GM12878 (cell line): Measurements from ENCODE around the gene MAP3K7CL. TPM values are rescaled to one million over a fixed set of nuclear protein-coding genes. Genes with fewer than 3 reads are reported as not detected.

Source experiments
- ATAC-seq: fragments of 200-7000 bp; cut with Tn5 transposase; 3 replicates; pipeline ENCODE4 v1.9.1; 2020; ENCODE audit warnings: mild to moderate bottlenecking, moderate library complexity
- BruUV-seq: library from RNA; stranded (reverse); fragments of 400-500 nt; replicated peaks from 2 replicates; lab custom pipeline; 2021; lab: Mats Ljungman, UMichigan
- CTCF ChIA-PET: fragments of 300-600 bp; sonication (Branson Sonifier 250); formaldehyde crosslinking; extraction: SDS; loops from one replicate; lab custom pipeline; 2021; ENCODE audit warnings: inconsistent platforms; lab: Yijun Ruan, JAX
- POLR2A ChIA-PET: fragments of 350-600 bp; formaldehyde crosslinking; extraction: SDS; loops from one replicate; lab custom pipeline; 2021; ENCODE audit warnings: inconsistent platforms; lab: Charles Lee
- RAD21 ChIA-PET: fragments of 300-600 bp; sonication (Branson Sonifier 250); formaldehyde crosslinking; loops from one replicate; lab custom pipeline; 2023; ENCODE audit warnings: antibody characterized with exemption; ENCODE audit not compliant: unreplicated experiment; lab: Charles Lee
- SMC1A ChIA-PET: fragments of 300-600 bp; sonication (Branson Sonifier 250); formaldehyde crosslinking; loops from one replicate; lab custom pipeline; 2023; ENCODE audit not compliant: unreplicated experiment, uncharacterized antibody; lab: Charles Lee
- DNase-seq: peaks from one replicate; pipeline ENCODE4 v3.0.0-alpha.2; 2011; ENCODE audit warnings: low read depth, low spot score
- FAIRE-seq: peaks from 3 replicates; lab custom pipeline; 2011; peaks lifted over from hg19 to GRCh38; lab: Jason Lieb, UNC
- H2AFZ ChIP-seq: 2 replicates; pipeline ENCODE4 v1.6.0; 2011; ENCODE audit warnings: low read depth, low read length, control low read depth; ENCODE audit not compliant: control insufficient read depth
- H3K27ac ChIP-seq: 2 replicates; pipeline ENCODE4 v1.5.1; 2011; ENCODE audit warnings: control low read depth; ENCODE audit not compliant: control insufficient read depth, insufficient read depth
- H3K27me3 ChIP-seq, 2 experiments: replicated peaks in 1 of 2; 2 replicates each; pipeline versions ENCODE4 v1.6.0 to v1.6.1; 2011; ENCODE audit warnings: low read length in 1 of 2; ENCODE audit not compliant: control insufficient read depth in 2 of 2, insufficient read depth in 2 of 2
- H3K36me3 ChIP-seq, 2 experiments: 2 replicates each; pipeline ENCODE4 v1.5.1; 2011; ENCODE audit warnings: low read length in 1 of 2; ENCODE audit not compliant: control insufficient read depth in 2 of 2, insufficient read depth in 2 of 2
- H3K4me1 ChIP-seq: 2 replicates; pipeline ENCODE4 v1.6.1; 2011; ENCODE audit warnings: mild to moderate bottlenecking, low read length, moderate library complexity, mixed read lengths; ENCODE audit not compliant: control insufficient read depth, insufficient read depth
- H3K4me2 ChIP-seq: 2 replicates; pipeline ENCODE4 v1.6.0; 2011; ENCODE audit warnings: control low read depth; ENCODE audit not compliant: control insufficient read depth, insufficient read depth
- H3K4me3 ChIP-seq: fragments of 200-600 bp; sonication (generic); 2 replicates; pipeline ENCODE4 v1.5.1; 2016
- H3K79me2 ChIP-seq: 2 replicates; pipeline ENCODE4 v1.6.0; 2011; ENCODE audit warnings: low read length; ENCODE audit not compliant: control insufficient read depth, insufficient read depth
- H3K9ac ChIP-seq: 2 replicates; pipeline ENCODE4 v1.8.0; 2011; ENCODE audit warnings: low read length, control low read depth, mixed read lengths; ENCODE audit not compliant: control insufficient read depth, insufficient read depth
- H3K9me3 ChIP-seq: replicated peaks from 3 replicates; pipeline ENCODE4 v1.5.1; 2011; ENCODE audit warnings: mild to moderate bottlenecking, low read length; ENCODE audit not compliant: control insufficient read depth, insufficient read depth
- H4K20me1 ChIP-seq: 2 replicates; pipeline ENCODE4 v1.6.0; 2011; ENCODE audit not compliant: control insufficient read depth, insufficient read depth
- CBFB ChIP-seq: IDR thresholded peaks from 2 replicates; pipeline ENCODE4 v1.6.1; 2016; ENCODE audit warnings: antibody characterized with exemption, low read depth
- FOXK2 ChIP-seq: fragments of 450-650 bp; IDR thresholded peaks from 2 replicates; pipeline ENCODE4 v1.6.1; 2017; ENCODE audit warnings: mild to moderate bottlenecking, moderate library complexity
- KAT2A ChIP-seq: conservative IDR thresholded peaks from 2 replicates; pipeline ENCODE4 v1.6.1; 2011; ENCODE audit warnings: low read depth, low read length; ENCODE audit not compliant: control insufficient read depth
- KLF5 ChIP-seq: fragments of 450-650 bp; IDR thresholded peaks from 2 replicates; pipeline ENCODE4 v1.6.1; 2014; ENCODE audit warnings: mild to moderate bottlenecking; ENCODE audit not compliant: partially characterized antibody
- MYB ChIP-seq: fragments of 150-350 bp; IDR thresholded peaks from 2 replicates; pipeline ENCODE4 v1.6.1; 2014; ENCODE audit warnings: mild to moderate bottlenecking, low read depth, low read length, borderline replicate concordance
- NFXL1 ChIP-seq: fragments of 450-650 bp; IDR thresholded peaks from 2 replicates; pipeline ENCODE4 v1.6.1; 2017; ENCODE audit warnings: antibody characterized with exemption, mild to moderate bottlenecking, borderline replicate concordance
- NR2C2 ChIP-seq: IDR thresholded peaks from 2 replicates; pipeline ENCODE4 v1.6.1; 2011; ENCODE audit warnings: borderline replicate concordance, low read depth; ENCODE audit not compliant: control insufficient read depth, insufficient read length
- NR2F1 ChIP-seq: fragments of 450-650 bp; conservative IDR thresholded peaks from 2 replicates; pipeline ENCODE4 v1.6.1; 2017; ENCODE audit warnings: mild to moderate bottlenecking
- POLR2A ChIP-seq: IDR thresholded peaks from 2 replicates; pipeline ENCODE4 v1.6.1; 2011; ENCODE audit warnings: low read depth, mild to moderate bottlenecking, low read length
- RBBP5 ChIP-seq: fragments of 200-600 bp; sonication (generic); conservative IDR thresholded peaks from 2 replicates; pipeline ENCODE4 v1.6.1; 2016
- RELA ChIP-seq: fragments of 450-650 bp; IDR thresholded peaks from 2 replicates; pipeline ENCODE4 v1.8.0; 2014; ENCODE audit warnings: borderline replicate concordance; ENCODE audit not compliant: partially characterized antibody
- RFX5 ChIP-seq: IDR thresholded peaks from 2 replicates; pipeline ENCODE4 v1.6.1; 2011; ENCODE audit warnings: low read depth, low read length, improper control_type of control experiment
- YBX1 ChIP-seq: fragments of 450-650 bp; IDR thresholded peaks from 2 replicates; pipeline ENCODE4 v1.6.1; 2016; ENCODE audit warnings: antibody characterized with exemption
- WGBS: methylation state at CpG from one replicate; pipeline ENCODE4 v1.1.6; 2016; ENCODE audit warnings: low lambda C conversion rate; ENCODE audit not compliant: insufficient replicate concordance, insufficient coverage; ENCODE audit errors: missing lambda C conversion rate; 5-methylcytosine and 5-hydroxymethylcytosine counted together
- in situ Hi-C: fragments of 300-500 bp; cut with MboI; formaldehyde crosslinking; loops from 9 replicates; pipeline ENCODE4 v1.14.3; 2018; ENCODE audit warnings: mixed read lengths
- intact Hi-C: fragments of 100-400 bp; cut with micrococcal nuclease; formaldehyde crosslinking; loops from one replicate; pipeline ENCODE4 v1.14.2; 2022; ENCODE audit not compliant: unreplicated experiment
- polyA plus RNA-seq, 11 experiments: library from polyadenylated mRNA; depleted of rRNA in 4 of 11; unstranded in 6 of 11; stranded (reverse) in 5 of 11; fragments of >200 nt; fragmentation: Nextera tagmentation in 4 of 11; fragmentation: Illumina TruSeq in 1 of 11; extraction: Ambion mirVana in 4 of 11; extraction: Trizol in 1 of 11; gene quantifications; 1 replicate in 1 of 11; 2 replicates in 10 of 11; pipeline versions ENCODE4 v1.2.1 to v1.2.3, GENCODE V29; 2011 to 2016; ENCODE audit warnings: inconsistent platforms in 2 of 11, missing spikeins in 2 of 11, low read depth in 1 of 11
- total RNA-seq, 4 experiments: library from RNA; depleted of rRNA in 3 of 4; stranded (reverse); fragments of >200 nt in 3 of 4; fragmentation: Illumina TruSeq in 1 of 4; extraction: Trizol in 1 of 4; gene quantifications; 2 replicates each; pipeline versions ENCODE4 v1.2.1 to v1.2.3, GENCODE V29; 2013 to 2021
- TF ChIP-seq, protein P1 (sequence below): IDR thresholded peaks from 2 replicates; pipeline ENCODE4 v1.6.1; 2011; ENCODE audit warnings: low read depth, low read length, improper control_type of control experiment, borderline replicate concordance
- TF ChIP-seq, protein P2 (sequence below): fragments of 450-650 bp; IDR thresholded peaks from 2 replicates; pipeline ENCODE4 v1.6.1; 2016; ENCODE audit warnings: mild to moderate bottlenecking
- TF ChIP-seq, protein P3 (sequence below): fragments of 450-650 bp; IDR thresholded peaks from 2 replicates; pipeline ENCODE4 v1.6.1; 2017; ENCODE audit warnings: borderline replicate concordance
- TF ChIP-seq, protein P4 (sequence below): IDR thresholded peaks from 2 replicates; pipeline ENCODE4 v1.6.1; 2012; ENCODE audit warnings: mild to moderate bottlenecking, low read depth, low read length

MAP3K7CL gene
- total and polyA plus RNA-seq, 10 of the 15 experiments (the other 5 are each of a cell fraction or from before 2014, with no cell fraction given), result 3.2 to 19.7 (median 6.6) TPM

DNA sequence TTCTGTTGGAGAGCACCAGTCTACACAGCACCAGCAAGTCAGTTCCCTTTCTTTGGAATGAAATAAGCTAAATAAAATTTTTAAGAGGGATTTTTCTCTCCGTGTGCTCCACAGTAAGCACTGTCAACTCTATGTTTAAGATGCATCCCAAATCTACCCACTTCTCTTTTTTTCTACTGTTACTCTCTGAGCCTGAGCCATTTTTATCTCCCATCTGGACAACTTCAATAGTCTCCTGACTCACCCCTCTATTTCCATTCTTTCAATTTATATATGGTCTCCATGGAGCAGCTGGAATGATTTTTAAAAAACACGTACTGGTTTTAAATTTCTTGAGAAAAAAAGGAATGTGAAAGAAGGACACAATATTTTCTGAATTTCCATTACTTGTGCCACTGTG is 32.3 kb upstream of the MAP3K7CL start:
- ChIA-PET SMC1A (interaction anchor here (1.2 to 3.5 kb wide), 10 partner anchors 11 to 278 kb away, joined by 3 to 22 read pairs (median 4); partner anchors contain the start of gene MAP3K7CL), RAD21 (interaction anchor here (1.0 to 4.5 kb wide), 3 partner anchors 33 to 273 kb away, joined by 3 to 20 read pairs (median 5); no protein-coding TSS in a partner anchor), POLR2A (interaction anchor here (1.6 kb wide), 1 partner anchor 20 kb away, joined by 3 read pairs; no protein-coding TSS in a partner anchor), CTCF (interaction anchor here (1.0 to 2.0 kb wide), 6 partner anchors 10 to 274 kb away, joined by 3 to 5 read pairs (median 4); no protein-coding TSS in a partner anchor)
- Histone ChIP-seq H2AFZ (no peak overlapping the region), H3K36me3 (no peaks in the 10 kb centered on the region), H3K9ac (no peak overlapping the region), H3K4me1 (no peaks in the 10 kb centered on the region), H3K4me3 (no peak overlapping the region), H3K27me3 (no peaks in the 10 kb centered on the region), H3K4me2 (no peak overlapping the region), H3K9me3 (no peaks in the 10 kb centered on the region), H3K79me2 (no peaks in the 10 kb centered on the region), H3K27ac (no peak overlapping the region), H4K20me1 (no peaks in the 10 kb centered on the region)
- BruUV-seq, result no TSS peak
- 95% methylated on average over 2 of the region's 2 CpGs for WGBS
- FAIRE-seq, result no peak
- no peak for ATAC-seq
- no peak for DNase-seq
- in situ Hi-C loops (no loop called here), intact Hi-C loops (loop anchor here (10.0 kb wide), 1 partner anchor 377 kb away; no protein-coding TSS in a partner anchor)
- TF ChIP-seq RELA (no peak), NR2F1 (no peak), KLF5 (no peak), MYB (no peak), RFX5 (no peak), NR2C2 (no peak), YBX1 (no peak), KAT2A (no peak), FOXK2 (no peak), POLR2A (no peak), CBFB (no peak), RBBP5 (no peak), NFXL1 (no peak)
- TF ChIP-seq, protein P1, sequence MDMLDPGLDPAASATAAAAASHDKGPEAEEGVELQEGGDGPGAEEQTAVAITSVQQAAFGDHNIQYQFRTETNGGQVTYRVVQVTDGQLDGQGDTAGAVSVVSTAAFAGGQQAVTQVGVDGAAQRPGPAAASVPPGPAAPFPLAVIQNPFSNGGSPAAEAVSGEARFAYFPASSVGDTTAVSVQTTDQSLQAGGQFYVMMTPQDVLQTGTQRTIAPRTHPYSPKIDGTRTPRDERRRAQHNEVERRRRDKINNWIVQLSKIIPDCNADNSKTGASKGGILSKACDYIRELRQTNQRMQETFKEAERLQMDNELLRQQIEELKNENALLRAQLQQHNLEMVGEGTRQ, result no peak
- TF ChIP-seq, protein P2, sequence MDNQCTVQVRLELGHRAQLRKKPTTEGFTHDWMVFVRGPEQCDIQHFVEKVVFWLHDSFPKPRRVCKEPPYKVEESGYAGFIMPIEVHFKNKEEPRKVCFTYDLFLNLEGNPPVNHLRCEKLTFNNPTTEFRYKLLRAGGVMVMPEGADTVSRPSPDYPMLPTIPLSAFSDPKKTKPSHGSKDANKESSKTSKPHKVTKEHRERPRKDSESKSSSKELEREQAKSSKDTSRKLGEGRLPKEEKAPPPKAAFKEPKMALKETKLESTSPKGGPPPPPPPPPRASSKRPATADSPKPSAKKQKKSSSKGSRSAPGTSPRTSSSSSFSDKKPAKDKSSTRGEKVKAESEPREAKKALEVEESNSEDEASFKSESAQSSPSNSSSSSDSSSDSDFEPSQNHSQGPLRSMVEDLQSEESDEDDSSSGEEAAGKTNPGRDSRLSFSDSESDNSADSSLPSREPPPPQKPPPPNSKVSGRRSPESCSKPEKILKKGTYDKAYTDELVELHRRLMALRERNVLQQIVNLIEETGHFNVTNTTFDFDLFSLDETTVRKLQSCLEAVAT, result no peak
- TF ChIP-seq, protein P3, sequence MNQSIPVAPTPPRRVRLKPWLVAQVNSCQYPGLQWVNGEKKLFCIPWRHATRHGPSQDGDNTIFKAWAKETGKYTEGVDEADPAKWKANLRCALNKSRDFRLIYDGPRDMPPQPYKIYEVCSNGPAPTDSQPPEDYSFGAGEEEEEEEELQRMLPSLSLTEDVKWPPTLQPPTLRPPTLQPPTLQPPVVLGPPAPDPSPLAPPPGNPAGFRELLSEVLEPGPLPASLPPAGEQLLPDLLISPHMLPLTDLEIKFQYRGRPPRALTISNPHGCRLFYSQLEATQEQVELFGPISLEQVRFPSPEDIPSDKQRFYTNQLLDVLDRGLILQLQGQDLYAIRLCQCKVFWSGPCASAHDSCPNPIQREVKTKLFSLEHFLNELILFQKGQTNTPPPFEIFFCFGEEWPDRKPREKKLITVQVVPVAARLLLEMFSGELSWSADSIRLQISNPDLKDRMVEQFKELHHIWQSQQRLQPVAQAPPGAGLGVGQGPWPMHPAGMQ, result no peak
- TF ChIP-seq, protein P4, sequence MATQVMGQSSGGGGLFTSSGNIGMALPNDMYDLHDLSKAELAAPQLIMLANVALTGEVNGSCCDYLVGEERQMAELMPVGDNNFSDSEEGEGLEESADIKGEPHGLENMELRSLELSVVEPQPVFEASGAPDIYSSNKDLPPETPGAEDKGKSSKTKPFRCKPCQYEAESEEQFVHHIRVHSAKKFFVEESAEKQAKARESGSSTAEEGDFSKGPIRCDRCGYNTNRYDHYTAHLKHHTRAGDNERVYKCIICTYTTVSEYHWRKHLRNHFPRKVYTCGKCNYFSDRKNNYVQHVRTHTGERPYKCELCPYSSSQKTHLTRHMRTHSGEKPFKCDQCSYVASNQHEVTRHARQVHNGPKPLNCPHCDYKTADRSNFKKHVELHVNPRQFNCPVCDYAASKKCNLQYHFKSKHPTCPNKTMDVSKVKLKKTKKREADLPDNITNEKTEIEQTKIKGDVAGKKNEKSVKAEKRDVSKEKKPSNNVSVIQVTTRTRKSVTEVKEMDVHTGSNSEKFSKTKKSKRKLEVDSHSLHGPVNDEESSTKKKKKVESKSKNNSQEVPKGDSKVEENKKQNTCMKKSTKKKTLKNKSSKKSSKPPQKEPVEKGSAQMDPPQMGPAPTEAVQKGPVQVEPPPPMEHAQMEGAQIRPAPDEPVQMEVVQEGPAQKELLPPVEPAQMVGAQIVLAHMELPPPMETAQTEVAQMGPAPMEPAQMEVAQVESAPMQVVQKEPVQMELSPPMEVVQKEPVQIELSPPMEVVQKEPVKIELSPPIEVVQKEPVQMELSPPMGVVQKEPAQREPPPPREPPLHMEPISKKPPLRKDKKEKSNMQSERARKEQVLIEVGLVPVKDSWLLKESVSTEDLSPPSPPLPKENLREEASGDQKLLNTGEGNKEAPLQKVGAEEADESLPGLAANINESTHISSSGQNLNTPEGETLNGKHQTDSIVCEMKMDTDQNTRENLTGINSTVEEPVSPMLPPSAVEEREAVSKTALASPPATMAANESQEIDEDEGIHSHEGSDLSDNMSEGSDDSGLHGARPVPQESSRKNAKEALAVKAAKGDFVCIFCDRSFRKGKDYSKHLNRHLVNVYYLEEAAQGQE, result no peak
